Activated CD8-positive, alpha-beta T cell treated with anti-CD3 and anti-CD28 coated beads, Interleukin-2, amount 10 ng/mL, durations not matched to agents 7 days and 5 days (primary cell): ENCODE data around the gene NPFF. TPM values are rescaled to one million over a fixed set of nuclear protein-coding genes. Genes with fewer than 3 reads are reported as not detected.
"Not testable (repeated sequence)": the region's sequence is repeated elsewhere in the genome, so short reads cannot be mapped to it uniquely, and the experiment has no call there.

Experiments used
- ATAC-seq: fragments of 150-1000 bp; cut with Tn5 transposase; one replicate; pipeline ENCODE4 v1.10.0; 2021; ENCODE audit warnings: moderate library complexity
- CTCF ChIA-PET: fragments of 350-600 bp; sonication (Branson Sonifier 250); formaldehyde crosslinking; loops from one replicate; lab custom pipeline; 2021; ENCODE audit warnings: antibody characterized with exemption; lab: Charles Lee
- POLR2A ChIA-PET: fragments of 350-600 bp; sonication (Branson Sonifier 250); formaldehyde crosslinking; loops from one replicate; lab custom pipeline; 2021; ENCODE audit warnings: antibody characterized with exemption; lab: Charles Lee
- DNase-seq: peaks from one replicate; pipeline ENCODE4 v3.0.0-alpha.2; 2020
- H3K27ac Mint-ChIP-seq: one replicate; pipeline ENCODE4 v1.8.0; 2021; ENCODE audit warnings: mild to moderate bottlenecking, mixed read lengths
- H3K27me3 Mint-ChIP-seq: one replicate; pipeline ENCODE4 v1.8.0; 2021; ENCODE audit warnings: low read depth, mixed read lengths
- H3K36me3 Mint-ChIP-seq: one replicate; pipeline ENCODE4 v1.8.0; 2021; ENCODE audit warnings: low read depth, mixed read lengths
- H3K4me1 Mint-ChIP-seq: one replicate; pipeline ENCODE4 v1.8.0; 2021; ENCODE audit warnings: low read depth, mixed read lengths
- H3K4me3 Mint-ChIP-seq: one replicate; pipeline ENCODE4 v1.8.0; 2021; ENCODE audit warnings: mild to moderate bottlenecking, mixed read lengths
- H3K9me3 Mint-ChIP-seq: one replicate; pipeline ENCODE4 v1.8.0; 2022; ENCODE audit warnings: mixed read lengths; ENCODE audit not compliant: insufficient read depth
- total RNA-seq, 2 experiments: library from RNA; stranded (reverse); gene quantifications; one replicate each; pipeline ENCODE4 v1.2.3, GENCODE V29; 2021

The NPFF gene
- total RNA-seq, 2 experiments from 2014 or later, result not detected

DNA sequence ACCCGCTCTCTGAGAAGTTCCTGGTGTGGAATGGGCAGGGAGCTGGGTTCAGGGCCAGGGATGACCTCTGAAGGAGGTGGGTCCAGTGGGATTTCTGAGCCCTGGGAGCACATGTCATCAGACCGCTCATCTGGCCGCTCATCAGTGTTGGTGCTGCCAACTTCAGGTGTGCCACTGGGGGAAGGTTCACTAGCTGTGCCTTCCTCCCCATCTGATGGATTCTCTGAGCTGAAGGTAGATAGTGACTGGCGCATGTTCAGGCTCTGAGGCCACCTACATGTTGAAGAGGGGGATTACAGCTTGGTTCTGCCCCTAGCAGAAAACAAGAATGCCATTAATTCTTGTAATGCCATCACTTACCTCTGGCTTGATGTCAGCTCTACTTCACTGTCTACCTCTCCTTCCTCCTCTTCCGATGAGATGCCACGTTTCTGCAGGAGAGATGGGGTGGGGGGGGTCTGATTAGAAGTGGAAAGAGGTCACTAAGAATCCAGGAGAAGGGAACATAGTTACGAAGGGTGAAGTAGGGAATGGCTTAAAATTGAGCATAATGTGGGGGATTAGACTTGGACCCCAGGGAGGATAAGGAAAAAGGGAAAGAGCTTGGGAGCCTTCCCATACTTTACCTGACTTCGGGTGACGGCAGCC lies 25.2 kb downstream of the NPFF start:
- no peak overlapping the region for H3K4me3 Mint-ChIP-seq
- peaks cover 5% of the 10 kb centered on the region for H3K4me1 Mint-ChIP-seq
- ChIA-PET CTCF (interaction anchor here (1.0 to 2.6 kb wide), 12 partner anchors 9 to 194 kb away, joined by 3 to 20 read pairs (median 4); partner anchors contain the start of genes ATP5MC2 and NPFF), POLR2A (interaction anchor here (0.8 to 2.2 kb wide), 9 partner anchors 8 to 160 kb away, joined by 3 to 14 read pairs (median 3); partner anchors contain the start of genes AAAS and TARBP2)
- no peak overlapping the region for H3K27ac Mint-ChIP-seq
- no peaks in the 10 kb centered on the region for H3K27me3 Mint-ChIP-seq
- DNase-seq, result no peak
- no peaks in the 10 kb centered on the region for H3K9me3 Mint-ChIP-seq
- ATAC-seq, result no peak
- peaks cover 70% of the 10 kb centered on the region for H3K36me3 Mint-ChIP-seq

DNA sequence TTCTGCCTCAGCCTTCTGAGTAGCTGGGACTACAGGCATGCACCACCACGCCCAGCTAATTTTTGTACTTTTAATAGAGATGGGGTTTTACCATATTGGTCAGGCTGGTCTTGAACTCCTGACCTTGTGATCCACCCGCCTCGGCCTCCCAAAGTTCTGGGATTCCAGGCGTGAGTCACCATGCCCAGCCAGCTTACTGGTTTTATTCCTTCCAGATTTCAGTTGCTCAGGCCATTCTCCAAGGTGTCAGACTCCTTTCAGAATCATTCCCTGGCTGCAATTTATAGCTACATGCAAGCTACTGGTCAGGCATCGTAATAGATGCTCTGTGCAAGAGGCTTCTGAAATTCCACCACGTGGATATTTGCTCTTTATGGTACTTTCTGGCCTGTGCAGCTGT lies 25.8 kb downstream of the NPFF start:
- H3K4me1 Mint-ChIP-seq, H3K4me3 Mint-ChIP-seq, ATAC-seq, H3K9me3 Mint-ChIP-seq, H3K27me3 Mint-ChIP-seq, H3K27ac Mint-ChIP-seq, DNase-seq: not testable (repeated sequence)
- CTCF ChIA-PET, result interaction anchor here (1.0 to 2.6 kb wide), 11 partner anchors 9 to 194 kb away, joined by 3 to 20 read pairs (median 4); partner anchors contain the start of genes ATP5MC2 and NPFF
- POLR2A ChIA-PET, result interaction anchor here (0.9 to 2.2 kb wide), 5 partner anchors 8 to 22 kb away, joined by 3 to 8 read pairs (median 3); no protein-coding TSS in a partner anchor
- peaks cover 73% of the 10 kb centered on the region for H3K36me3 Mint-ChIP-seq

DNA sequence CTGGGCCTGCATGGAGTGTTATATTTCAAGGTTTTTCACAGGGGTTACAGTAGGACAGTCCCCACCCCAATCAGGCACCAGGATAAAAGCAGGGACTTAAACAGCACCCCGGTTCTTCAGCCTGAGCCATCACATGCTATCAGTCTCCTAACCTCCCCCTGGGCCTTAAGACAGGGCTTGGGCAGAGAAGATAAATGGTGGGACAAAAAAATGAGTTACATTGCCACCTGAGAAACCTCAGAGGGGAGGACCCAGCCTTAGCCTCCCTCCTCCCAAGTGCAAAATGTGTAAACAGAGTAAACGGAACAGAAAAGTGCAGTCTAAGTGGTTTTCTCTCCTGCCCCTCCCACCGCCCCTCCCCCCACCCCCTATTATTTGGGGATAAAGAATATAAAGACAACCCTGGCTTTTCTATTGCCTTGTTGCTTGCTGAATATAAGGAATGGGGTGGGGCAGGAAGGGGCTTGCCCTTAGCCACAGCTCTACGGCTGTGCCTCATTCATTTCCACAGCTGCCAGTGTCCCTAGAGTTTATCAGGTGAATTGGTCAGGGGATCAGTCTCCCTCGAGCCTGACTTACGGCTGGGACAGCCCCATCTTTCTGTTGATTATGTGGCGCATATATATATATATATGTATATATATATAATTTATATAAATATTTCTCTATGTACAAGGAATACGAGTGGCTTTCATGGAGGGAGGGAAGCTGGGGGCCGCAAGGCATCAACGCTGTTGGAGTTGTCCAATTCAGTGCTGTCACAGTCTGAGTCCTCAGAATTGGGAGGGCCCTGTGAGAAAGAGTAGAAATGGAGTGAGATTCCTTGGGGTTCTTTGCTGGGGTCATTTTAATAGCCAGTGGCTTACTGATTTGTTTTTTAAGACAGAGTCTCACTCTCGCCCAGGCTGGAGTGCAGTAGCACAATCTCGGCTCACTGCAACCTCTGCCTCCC lies 26.5 kb downstream of the NPFF start:
- Mint-ChIP-seq H3K4me1 (peaks cover 7% of the 10 kb centered on the region), H3K27ac (no peak overlapping the region), H3K27me3 (no peaks in the 10 kb centered on the region), H3K4me3 (no peak overlapping the region), H3K9me3 (no peaks in the 10 kb centered on the region), H3K36me3 (peaks cover 75% of the 10 kb centered on the region)
- CTCF ChIA-PET, result interaction anchor here (1.1 to 2.6 kb wide), 8 partner anchors 8 to 195 kb away, joined by 3 to 20 read pairs (median 4); partner anchors contain the start of genes ATP5MC2 and NPFF
- POLR2A ChIA-PET, result interaction anchor here (0.9 to 1.4 kb wide), 4 partner anchors 9 to 22 kb away, joined by 3 to 5 read pairs (median 3); no protein-coding TSS in a partner anchor
- ATAC-seq (no peak), DNase-seq (no peak)

DNA sequence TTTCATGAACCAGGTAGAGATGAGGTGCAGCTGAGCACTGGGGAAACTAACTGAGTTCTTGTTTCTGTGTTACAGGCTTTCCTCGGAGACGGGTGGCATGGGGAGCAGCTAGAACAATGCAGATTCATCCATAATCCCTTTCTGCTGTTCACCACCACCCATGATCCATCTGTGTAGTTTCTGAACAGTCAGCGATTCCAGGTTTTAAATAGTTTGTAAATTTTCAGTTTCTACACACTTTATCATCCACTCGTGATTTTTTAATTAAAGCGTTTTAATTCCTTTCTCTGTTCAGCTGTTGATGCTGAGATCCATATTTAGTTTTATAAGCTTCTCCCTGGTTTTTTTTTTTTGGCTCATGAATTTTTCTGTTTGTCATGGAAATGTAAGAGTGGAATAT lies 28.0 kb downstream of the NPFF start:
- POLR2A ChIA-PET, result interaction anchor here (0.8 to 1.0 kb wide), 2 partner anchors 13 to 15 kb away, joined by 3 read pairs; no protein-coding TSS in a partner anchor

DNA sequence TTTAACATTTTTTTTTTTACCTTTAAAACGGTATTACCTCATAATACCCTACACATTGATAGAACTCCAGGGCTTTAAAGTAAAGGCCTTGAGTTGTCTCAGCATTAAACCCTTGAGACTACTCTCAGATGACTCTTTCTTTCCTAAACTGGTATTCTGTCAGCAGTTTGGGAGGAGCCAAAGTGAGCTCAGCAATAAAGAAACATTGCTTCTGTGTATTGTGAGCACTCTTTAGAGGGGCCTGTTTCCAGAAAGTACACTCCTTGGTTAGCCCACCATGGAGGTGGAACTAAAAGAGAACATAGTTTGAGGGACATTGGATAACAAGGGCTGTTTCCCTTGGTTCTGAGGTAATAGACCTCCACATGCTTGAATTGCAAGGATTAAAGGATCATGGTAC lies 28.4 kb downstream of the NPFF start:
- H3K27ac Mint-ChIP-seq, result no peak overlapping the region

More for the DNA sequence above, 28.0 kb downstream of the NPFF start:
- Mint-ChIP-seq H3K27ac (no peak overlapping the region), H3K9me3 (no peaks in the 10 kb centered on the region), H3K4me1 (peaks cover 20% of the 10 kb centered on the region), H3K27me3 (no peaks in the 10 kb centered on the region), H3K36me3 (peaks cover 78% of the 10 kb centered on the region), H3K4me3 (no peak overlapping the region)
- no peak for ATAC-seq
- DNase-seq, result no peak
- CTCF ChIA-PET, result interaction anchor here (8.6 kb wide), 1 partner anchor 31 kb away, joined by 78 read pairs; no protein-coding TSS in a partner anchor

DNA sequence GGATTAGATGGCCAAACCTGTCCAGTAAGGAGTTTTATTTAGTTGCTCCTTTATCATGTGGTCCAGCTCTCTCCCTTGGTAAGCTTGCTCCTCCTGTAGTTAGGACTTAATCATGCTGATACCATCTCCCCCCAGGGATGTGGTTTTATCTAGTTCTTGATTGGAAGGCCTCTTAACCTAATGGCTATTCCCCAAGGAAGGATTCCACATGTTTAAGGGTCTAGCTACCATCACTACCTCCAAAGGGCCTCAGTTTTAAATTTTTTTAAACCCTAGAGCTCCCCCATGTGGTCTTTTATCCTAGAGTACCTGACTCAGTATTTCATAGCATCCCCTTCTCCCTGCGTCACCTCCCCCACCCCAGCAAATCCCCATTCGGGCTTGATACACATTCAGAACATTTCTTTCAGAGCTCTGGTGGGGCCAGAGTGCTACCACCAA lies 30.5 kb downstream of the NPFF start:
- H3K27ac Mint-ChIP-seq, result peak overlapping the region; percentile 43
- CTCF ChIA-PET, result interaction anchor here (0.8 to 8.6 kb wide), 19 partner anchors 8 to 199 kb away, joined by 3 to 78 read pairs (median 7); partner anchors contain the start of genes AAAS, ATP5MC2, MAP3K12 and TARBP2
- no peaks in the 10 kb centered on the region for H3K27me3 Mint-ChIP-seq
- DNase-seq, result no peak
- H3K4me3 Mint-ChIP-seq, result no peak overlapping the region
- peaks cover 40% of the 10 kb centered on the region for H3K4me1 Mint-ChIP-seq
- ATAC-seq, result no peak
- H3K9me3 Mint-ChIP-seq, result no peaks in the 10 kb centered on the region
- POLR2A ChIA-PET, result interaction anchor here (0.5 to 2.7 kb wide), 7 partner anchors 21 to 110 kb away, joined by 3 to 16 read pairs (median 6); partner anchors contain the start of genes MAP3K12, SP1 and TARBP2
- H3K36me3 Mint-ChIP-seq, result peaks cover 82% of the 10 kb centered on the region

More for the DNA sequence above, 28.4 kb downstream of the NPFF start:
- DNase-seq, result no peak
- ATAC-seq, result no peak
- Mint-ChIP-seq H3K4me3 (no peak overlapping the region), H3K27me3 (no peaks in the 10 kb centered on the region), H3K4me1 (peaks cover 24% of the 10 kb centered on the region), H3K36me3 (peaks cover 78% of the 10 kb centered on the region), H3K9me3 (no peaks in the 10 kb centered on the region)
- ChIA-PET CTCF (interaction anchor here (1.0 to 8.6 kb wide), 3 partner anchors 13 to 127 kb away, joined by 3 to 78 read pairs (median 8); no protein-coding TSS in a partner anchor), POLR2A (interaction anchor here (0.7 to 1.0 kb wide), 3 partner anchors 13 to 15 kb away, joined by 3 read pairs; no protein-coding TSS in a partner anchor)

DNA sequence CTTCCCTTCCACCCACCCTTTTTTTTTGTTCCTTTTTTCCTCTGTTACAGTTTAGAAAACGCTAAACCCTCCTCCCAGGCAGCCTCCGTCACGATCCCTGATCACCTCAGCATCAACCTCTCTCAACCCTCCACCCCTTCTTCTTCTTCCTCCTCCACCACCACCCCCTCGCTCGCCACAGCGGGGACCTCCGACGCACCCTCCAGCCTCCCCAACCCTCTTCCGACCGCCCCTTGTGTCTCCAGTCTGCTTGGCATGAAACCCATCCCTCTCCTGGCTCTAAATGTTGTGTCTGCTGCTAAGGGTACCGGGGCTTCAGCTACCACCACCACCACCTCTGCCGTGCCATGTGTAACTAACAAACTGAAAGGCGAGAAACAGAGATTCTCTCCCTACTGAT lies 32.5 kb downstream of the NPFF start:
- H3K27ac Mint-ChIP-seq, result peak overlapping the region; percentile 35
- H3K36me3 Mint-ChIP-seq, result peaks cover 82% of the 10 kb centered on the region
- CTCF ChIA-PET, result interaction anchor here (0.7 to 8.6 kb wide), 10 partner anchors 14 to 241 kb away, joined by 3 to 78 read pairs (median 9); partner anchors contain the start of genes AAAS, MAP3K12 and TARBP2
- H3K9me3 Mint-ChIP-seq, result no peaks in the 10 kb centered on the region
- H3K27me3 Mint-ChIP-seq, result no peaks in the 10 kb centered on the region
- H3K4me3 Mint-ChIP-seq, result no peak overlapping the region
- H3K4me1 Mint-ChIP-seq, result peaks cover 48% of the 10 kb centered on the region
- ATAC-seq, result peak; percentile 12
- no peak for DNase-seq
- POLR2A ChIA-PET, result interaction anchor here (0.5 to 2.7 kb wide), 6 partner anchors 8 to 24 kb away, joined by 4 to 16 read pairs (median 6); partner anchors contain the start of gene MAP3K12

DNA sequence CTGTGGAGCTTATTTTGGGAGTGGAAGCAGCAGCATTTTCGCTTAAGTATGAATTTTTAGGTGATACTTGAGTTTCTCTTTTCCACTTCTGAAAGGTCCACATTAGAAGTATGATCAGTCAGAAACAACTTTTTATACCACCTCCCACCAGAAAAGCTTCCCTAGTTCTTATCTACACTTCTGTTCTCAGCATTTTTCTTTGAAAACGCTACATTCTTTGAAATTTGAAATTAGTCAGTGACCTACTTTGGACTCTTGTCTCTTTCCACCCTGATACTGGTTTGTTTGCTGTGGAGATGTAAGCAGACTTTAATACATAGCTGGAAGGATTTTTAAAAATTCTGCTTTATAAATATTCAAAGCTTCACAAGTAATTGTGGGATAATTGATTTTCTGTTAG lies 33.2 kb downstream of the NPFF start:
- Mint-ChIP-seq H3K36me3 (peaks cover 79% of the 10 kb centered on the region), H3K4me1 (peaks cover 47% of the 10 kb centered on the region), H3K9me3 (no peaks in the 10 kb centered on the region), H3K4me3 (no peak overlapping the region), H3K27me3 (no peaks in the 10 kb centered on the region), H3K27ac (peak overlapping the region; percentile 35)
- DNase-seq (no peak), ATAC-seq (no peak)
- ChIA-PET POLR2A (interaction anchor here (1.2 to 2.3 kb wide), 3 partner anchors 9 to 16 kb away, joined by 3 to 8 read pairs (median 5); no protein-coding TSS in a partner anchor), CTCF (interaction anchor here (0.9 to 8.6 kb wide), 7 partner anchors 8 to 153 kb away, joined by 3 to 78 read pairs (median 9); partner anchors contain the start of gene AAAS)

DNA sequence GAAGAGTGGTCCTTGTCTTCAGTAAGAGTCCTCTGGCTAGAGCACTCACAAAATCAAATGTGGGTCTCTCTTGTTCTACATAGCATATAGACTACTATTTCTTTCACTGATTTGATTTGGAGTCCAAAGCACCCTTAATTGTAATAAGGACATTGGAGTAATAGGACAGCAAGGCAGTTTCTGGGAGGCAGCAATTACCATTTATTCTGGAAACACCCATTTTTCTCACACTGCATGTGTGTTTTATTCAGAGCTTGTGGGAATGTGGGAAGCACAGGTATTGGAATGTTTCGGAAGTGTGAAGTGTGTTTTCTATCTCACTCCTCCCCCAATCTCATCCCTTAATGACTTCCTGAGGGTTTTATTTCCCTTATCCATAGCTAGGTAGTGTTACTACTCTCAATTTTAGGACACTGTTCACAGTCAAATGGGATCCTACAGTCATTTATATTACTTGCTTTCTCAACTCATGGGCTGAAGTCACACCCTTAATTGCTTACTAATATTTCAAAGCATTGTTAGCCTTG lies 35.2 kb downstream of the NPFF start:
- no peak overlapping the region for H3K27ac Mint-ChIP-seq
- H3K4me1 Mint-ChIP-seq, result peaks cover 52% of the 10 kb centered on the region
- no peaks in the 10 kb centered on the region for H3K9me3 Mint-ChIP-seq
- peaks cover 81% of the 10 kb centered on the region for H3K36me3 Mint-ChIP-seq
- ChIA-PET CTCF (interaction anchor here (0.9 to 8.6 kb wide), 5 partner anchors 10 to 151 kb away, joined by 3 to 78 read pairs (median 20); partner anchors contain the start of gene AAAS), POLR2A (interaction anchor here (0.7 to 1.3 kb wide), 3 partner anchors 9 to 24 kb away, joined by 3 to 5 read pairs (median 3); no protein-coding TSS in a partner anchor)
- DNase-seq, result no peak
- no peak for ATAC-seq
- no peak overlapping the region for H3K4me3 Mint-ChIP-seq
- H3K27me3 Mint-ChIP-seq, result no peaks in the 10 kb centered on the region

DNA sequence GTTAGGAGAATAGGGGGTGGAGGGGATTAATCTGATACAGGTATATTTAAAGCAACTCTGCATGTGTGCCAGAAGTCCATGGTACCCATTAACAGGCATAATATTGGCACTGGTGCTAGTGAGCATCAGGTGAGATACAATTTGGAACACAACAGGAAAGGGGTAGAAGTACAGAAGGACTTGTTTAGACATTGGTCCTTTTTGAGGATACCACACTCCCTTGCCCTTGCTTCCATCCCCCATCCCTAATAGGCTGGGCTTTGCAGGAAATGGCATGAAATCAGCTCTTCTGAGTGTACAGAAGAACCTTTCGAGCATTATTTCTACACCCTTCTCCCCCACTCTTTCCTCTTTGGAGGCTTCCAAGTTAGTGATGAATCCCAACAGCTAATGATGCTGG lies 39.0 kb downstream of the NPFF start:
- Mint-ChIP-seq H3K36me3 (peaks cover 80% of the 10 kb centered on the region), H3K9me3 (no peaks in the 10 kb centered on the region), H3K27ac (no peak overlapping the region), H3K4me3 (no peak overlapping the region), H3K4me1 (peaks cover 27% of the 10 kb centered on the region), H3K27me3 (no peaks in the 10 kb centered on the region)
- ATAC-seq (no peak), DNase-seq (no peak)
- CTCF ChIA-PET, result interaction anchor here (0.6 to 1.6 kb wide), 4 partner anchors 9 to 116 kb away, joined by 3 to 7 read pairs (median 4); no protein-coding TSS in a partner anchor
- POLR2A ChIA-PET, result interaction anchor here (1.0 kb wide), 1 partner anchor 10 kb away, joined by 5 read pairs; no protein-coding TSS in a partner anchor
